CD4-positive, CD25-positive, alpha-beta regulatory T cell (primary cell): ENCODE data around the gene PPP1R12C. TPM values are rescaled to one million over a fixed set of nuclear protein-coding genes. Genes with fewer than 3 reads are reported as not detected.

Source experiments
- ATAC-seq, 2 donors: fragments of 150-1000 bp; cut with Tn5 transposase; one replicate each; pipeline ENCODE4 v1.10.0; 2021; ENCODE audit warnings: low read depth in 2 of 2, moderate number of reproducible peaks in 2 of 2, moderate library complexity in 1 of 2
- DNase-seq, 3 donors: peaks; one replicate each; pipeline versions ENCODE4 v3.0.0 to v3.0.0-alpha.2; 2012 to 2022; ENCODE audit warnings: mixed read lengths in 1 of 3
- H3K27ac ChIP-seq: one replicate; pipeline ENCODE4 v1.7.0; 2013; ENCODE audit warnings: mild to moderate bottlenecking, low read length; ENCODE audit not compliant: insufficient read depth, poor library complexity, severe bottlenecking
- H3K27me3 ChIP-seq: one replicate; pipeline ENCODE4 v1.7.0; 2013; ENCODE audit warnings: low read length; ENCODE audit not compliant: control insufficient read depth, insufficient read depth
- H3K36me3 ChIP-seq: one replicate; pipeline ENCODE4 v1.7.0; 2013; ENCODE audit warnings: mild to moderate bottlenecking, low read length, moderate library complexity; ENCODE audit not compliant: control insufficient read depth, insufficient read depth
- H3K4me1 ChIP-seq: 2 replicates; pipeline ENCODE4 v1.7.0; 2013; ENCODE audit warnings: mild to moderate bottlenecking, low read length; ENCODE audit not compliant: insufficient read depth, control insufficient read depth, poor library complexity, severe bottlenecking
- H3K4me3 ChIP-seq: one replicate; pipeline ENCODE4 v1.7.0; 2013; ENCODE audit warnings: low read depth, mild to moderate bottlenecking, low read length, moderate library complexity
- H3K9me3 ChIP-seq, 2 experiments: 1 replicate in 1 of 2; 2 replicates in 1 of 2; pipeline ENCODE4 v1.7.0; 2013; ENCODE audit warnings: low read length in 2 of 2, mild to moderate bottlenecking in 1 of 2, moderate library complexity in 1 of 2; ENCODE audit not compliant: control insufficient read depth in 2 of 2
- H3K27ac Mint-ChIP-seq, 3 donors: one replicate each; pipeline ENCODE4 v1.8.0; 2020 to 2022; ENCODE audit warnings: mild to moderate bottlenecking in 3 of 3, mixed read lengths in 3 of 3, moderate library complexity in 2 of 3
- H3K27me3 Mint-ChIP-seq: one replicate; pipeline ENCODE4 v1.8.0; 2022; ENCODE audit warnings: mild to moderate bottlenecking, mixed read lengths
- H3K36me3 Mint-ChIP-seq: one replicate; pipeline ENCODE4 v1.8.0; 2020; ENCODE audit warnings: mixed read lengths
- H3K4me1 Mint-ChIP-seq, 4 donors: one replicate each; pipeline ENCODE4 v1.8.0; 2020 to 2022; ENCODE audit warnings: mixed read lengths in 4 of 4, mild to moderate bottlenecking in 1 of 4
- H3K4me3 Mint-ChIP-seq, 4 donors: one replicate each; pipeline ENCODE4 v1.8.0; 2020 to 2022; ENCODE audit warnings: mild to moderate bottlenecking in 4 of 4, mixed read lengths in 4 of 4, moderate library complexity in 3 of 4
- H3K9me3 Mint-ChIP-seq, 7 donors: one replicate each; pipeline ENCODE4 v1.8.0; 2020 to 2022; ENCODE audit warnings: mixed read lengths in 7 of 7, mild to moderate bottlenecking in 3 of 7, moderate library complexity in 2 of 7
- polyA plus RNA-seq, 4 donors: library from polyadenylated mRNA; unstranded; fragments of 300-500 nt; fragmentation: Illumina TruSeq; gene quantifications; one replicate each; pipeline ENCODE4 v1.2.3, GENCODE V29; 2021
- total RNA-seq: library from RNA; stranded (reverse); gene quantifications from one replicate; pipeline ENCODE4 v1.2.3, GENCODE V29; 2022

Gene PPP1R12C
- total and polyA plus RNA-seq, 5 donors from 2014 or later: 2.2 to 191 (median 3.8) TPM

DNA sequence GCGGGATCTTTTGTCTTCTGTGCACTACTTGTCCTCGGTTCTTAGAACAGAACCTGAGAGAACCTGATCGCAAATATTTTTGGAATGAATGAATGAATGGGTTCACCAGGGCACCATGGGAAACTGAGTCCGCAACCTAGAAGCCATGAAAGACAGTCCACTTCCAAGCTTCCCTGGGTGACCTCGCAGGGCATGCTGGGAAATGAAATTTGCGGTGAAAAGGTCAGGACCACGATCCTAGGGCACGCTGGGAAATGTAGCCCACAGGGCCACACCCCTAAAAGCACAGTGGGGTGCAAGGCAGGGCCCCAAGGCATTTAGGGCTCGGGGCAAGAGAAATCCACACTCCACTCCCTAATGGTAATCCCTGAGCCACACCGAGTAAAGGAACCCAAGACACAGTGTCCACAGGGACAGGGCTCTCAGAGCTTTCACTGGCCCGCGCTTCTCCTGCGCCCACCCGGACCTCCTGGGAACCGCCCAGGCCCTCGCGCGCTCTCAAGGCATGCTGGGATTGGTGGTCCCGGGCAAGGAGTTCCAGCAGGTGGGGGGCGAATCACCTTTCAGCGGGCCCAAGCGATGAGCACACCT lies 1.1 kb upstream of the PPP1R12C start:
- DNase-seq (peak in 1 of 3 donors; percentile 29), ATAC-seq (no peak)
- peaks cover 3% of the 10 kb centered on the region for H3K27me3 ChIP-seq
- peaks cover 16% of the 10 kb centered on the region for H3K27me3 Mint-ChIP-seq
- peaks cover 9 to 45% (median 26%) of the 10 kb centered on the region in 4 donors for H3K4me1 Mint-ChIP-seq
- peaks cover 37% of the 10 kb centered on the region for H3K4me1 ChIP-seq
- H3K27ac Mint-ChIP-seq: peak overlapping the region; percentile 66 to 95 (median 93)
- H3K36me3 ChIP-seq: no peaks in the 10 kb centered on the region
- H3K4me3 Mint-ChIP-seq: peak overlapping the region; percentile 91 to 99 (median 98)
- H3K36me3 Mint-ChIP-seq: no peaks in the 10 kb centered on the region
- H3K9me3 Mint-ChIP-seq: peaks cover 0 to 1% (median 0%) of the 10 kb centered on the region in 7 donors
- no peaks in the 10 kb centered on the region for H3K9me3 ChIP-seq
- no peak overlapping the region for H3K27ac ChIP-seq
- H3K4me3 ChIP-seq: peak overlapping the region; percentile 80

DNA sequence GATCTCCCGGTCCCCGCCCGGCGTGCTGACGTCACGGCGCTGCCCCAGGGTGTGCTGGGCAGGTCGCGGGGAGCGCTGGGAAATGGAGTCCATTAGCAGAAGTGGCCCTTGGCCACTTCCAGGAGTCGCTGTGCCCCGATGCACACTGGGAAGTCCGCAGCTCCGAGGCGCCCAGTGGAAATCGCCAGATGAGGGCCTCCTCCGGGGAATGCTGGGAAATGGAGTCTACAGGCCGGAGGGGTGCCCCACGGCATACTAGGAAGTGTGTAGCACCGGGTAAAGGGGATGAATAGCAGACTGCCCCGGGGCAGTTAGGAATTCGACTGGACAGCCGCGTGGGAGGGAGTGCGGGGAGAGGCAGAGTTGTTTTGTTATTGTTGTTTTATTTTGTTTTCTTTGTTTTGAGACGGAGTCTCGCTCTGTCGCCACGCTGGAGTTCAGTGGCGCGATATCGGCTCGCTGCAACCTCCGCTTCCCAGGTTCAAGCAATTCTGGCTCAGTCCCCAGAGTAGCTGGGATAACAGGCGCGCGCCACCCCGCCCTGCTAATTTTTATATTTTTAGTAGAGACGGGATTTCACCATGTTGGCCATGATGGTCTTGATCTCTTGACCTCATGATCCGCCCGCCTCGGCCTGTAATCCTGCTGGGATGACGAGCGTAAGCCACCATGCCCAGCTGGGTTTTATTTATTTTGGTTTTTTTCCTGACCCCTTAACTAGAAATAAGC lies 390 bp upstream of the PPP1R12C start:
- peaks cover 37% of the 10 kb centered on the region for H3K4me1 ChIP-seq
- Mint-ChIP-seq H3K4me3 (peak overlapping the region; percentile 91 to 99 (median 98)), H3K27ac (peak overlapping the region; percentile 85 to 95 (median 93)), H3K27me3 (peaks cover 10% of the 10 kb centered on the region), H3K9me3 (peaks cover 0 to 1% (median 0%) of the 10 kb centered on the region in 7 donors), H3K36me3 (no peaks in the 10 kb centered on the region), H3K4me1 (peaks cover 9 to 47% (median 26%) of the 10 kb centered on the region in 4 donors)
- no peaks in the 10 kb centered on the region for H3K9me3 ChIP-seq
- peak; percentile 98 for ATAC-seq
- H3K27ac ChIP-seq: peak overlapping the region; percentile 67
- no peaks in the 10 kb centered on the region for H3K36me3 ChIP-seq
- H3K4me3 ChIP-seq: peak overlapping the region; percentile 80
- peaks cover 3% of the 10 kb centered on the region for H3K27me3 ChIP-seq
- DNase-seq: peak; percentile 94 to 99 (median 96)

DNA sequence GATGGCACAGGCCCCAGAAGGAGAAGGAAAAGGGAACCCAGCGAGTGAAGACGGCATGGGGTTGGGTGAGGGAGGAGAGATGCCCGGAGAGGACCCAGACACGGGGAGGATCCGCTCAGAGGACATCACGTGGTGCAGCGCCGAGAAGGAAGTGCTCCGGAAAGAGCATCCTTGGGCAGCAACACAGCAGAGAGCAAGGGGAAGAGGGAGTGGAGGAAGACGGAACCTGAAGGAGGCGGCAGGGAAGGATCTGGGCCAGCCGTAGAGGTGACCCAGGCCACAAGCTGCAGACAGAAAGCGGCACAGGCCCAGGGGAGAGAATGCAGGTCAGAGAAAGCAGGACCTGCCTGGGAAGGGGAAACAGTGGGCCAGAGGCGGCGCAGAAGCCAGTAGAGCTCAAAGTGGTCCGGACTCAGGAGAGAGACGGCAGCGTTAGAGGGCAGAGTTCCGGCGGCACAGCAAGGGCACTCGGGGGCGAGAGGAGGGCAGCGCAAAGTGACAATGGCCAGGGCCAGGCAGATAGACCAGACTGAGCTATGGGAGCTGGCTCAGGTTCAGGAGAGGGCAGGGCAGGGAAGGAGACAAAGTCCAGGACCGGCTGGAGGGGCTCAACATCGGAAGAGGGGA lies 1.1 kb downstream of the PPP1R12C start:
- DNase-seq (peak; percentile 41 to 73 (median 41)), ATAC-seq (no peak)
- no peaks in the 10 kb centered on the region for H3K27me3 ChIP-seq
- H3K4me1 Mint-ChIP-seq: peaks cover 9 to 48% (median 26%) of the 10 kb centered on the region in 4 donors
- H3K27me3 Mint-ChIP-seq: peaks cover 10% of the 10 kb centered on the region
- no peaks in the 10 kb centered on the region for H3K9me3 ChIP-seq
- H3K27ac ChIP-seq: peak overlapping the region; percentile 71
- peak overlapping the region; percentile 76 for H3K4me3 ChIP-seq
- peak overlapping the region; percentile 96 to 100 (median 98) for H3K4me3 Mint-ChIP-seq
- H3K27ac Mint-ChIP-seq: peak overlapping the region; percentile 98 to 99 (median 99)
- peaks cover 10% of the 10 kb centered on the region for H3K36me3 ChIP-seq
- H3K36me3 Mint-ChIP-seq: peaks cover 2% of the 10 kb centered on the region
- peaks cover 37% of the 10 kb centered on the region for H3K4me1 ChIP-seq
- H3K9me3 Mint-ChIP-seq: peaks cover 0 to 1% (median 0%) of the 10 kb centered on the region in 7 donors

GRCh38 chr19:55115446-55116065 lies 1.9 kb downstream of the PPP1R12C start:
- H3K36me3 ChIP-seq: peaks cover 10% of the 10 kb centered on the region
- Mint-ChIP-seq H3K36me3 (peaks cover 8% of the 10 kb centered on the region), H3K9me3 (peaks cover 0 to 1% (median 0%) of the 10 kb centered on the region in 7 donors), H3K27ac (peak overlapping the region; percentile 98 to 99 (median 99)), H3K4me3 (peak overlapping the region; percentile 96 to 100 (median 98)), H3K27me3 (peaks cover 10% of the 10 kb centered on the region), H3K4me1 (peaks cover 8 to 51% (median 28%) of the 10 kb centered on the region in 4 donors)
- H3K4me1 ChIP-seq: peaks cover 37% of the 10 kb centered on the region
- ATAC-seq (no peak), DNase-seq (no peak)
- no peaks in the 10 kb centered on the region for H3K9me3 ChIP-seq
- peak overlapping the region; percentile 39 for H3K27ac ChIP-seq
- no peaks in the 10 kb centered on the region for H3K27me3 ChIP-seq
- peak overlapping the region; percentile 76 for H3K4me3 ChIP-seq

DNA sequence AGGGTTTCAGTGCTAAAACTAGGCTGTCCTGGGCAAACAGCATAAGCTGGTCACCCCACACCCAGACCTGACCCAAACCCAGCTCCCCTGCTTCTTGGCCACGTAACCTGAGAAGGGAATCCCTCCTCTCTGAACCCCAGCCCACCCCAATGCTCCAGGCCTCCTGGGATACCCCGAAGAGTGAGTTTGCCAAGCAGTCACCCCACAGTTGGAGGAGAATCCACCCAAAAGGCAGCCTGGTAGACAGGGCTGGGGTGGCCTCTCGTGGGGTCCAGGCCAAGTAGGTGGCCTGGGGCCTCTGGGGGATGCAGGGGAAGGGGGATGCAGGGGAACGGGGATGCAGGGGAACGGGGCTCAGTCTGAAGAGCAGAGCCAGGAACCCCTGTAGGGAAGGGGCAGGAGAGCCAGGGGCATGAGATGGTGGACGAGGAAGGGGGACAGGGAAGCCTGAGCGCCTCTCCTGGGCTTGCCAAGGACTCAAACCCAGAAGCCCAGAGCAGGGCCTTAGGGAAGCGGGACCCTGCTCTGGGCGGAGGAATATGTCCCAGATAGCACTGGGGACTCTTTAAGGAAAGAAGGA lies 2.8 kb downstream of the PPP1R12C start:
- Histone ChIP-seq H3K9me3 (no peaks in the 10 kb centered on the region), H3K36me3 (peaks cover 17% of the 10 kb centered on the region), H3K4me3 (no peak overlapping the region), H3K27me3 (no peaks in the 10 kb centered on the region), H3K27ac (no peak overlapping the region), H3K4me1 (peaks cover 37% of the 10 kb centered on the region)
- peaks cover 5 to 49% (median 29%) of the 10 kb centered on the region in 4 donors for H3K4me1 Mint-ChIP-seq
- peaks cover 0 to 1% (median 0%) of the 10 kb centered on the region in 7 donors for H3K9me3 Mint-ChIP-seq
- H3K36me3 Mint-ChIP-seq: peaks cover 8% of the 10 kb centered on the region
- peaks cover 10% of the 10 kb centered on the region for H3K27me3 Mint-ChIP-seq
- H3K4me3 Mint-ChIP-seq: peak overlapping the region; percentile 51 to 100 (median 80)
- no peak for ATAC-seq
- peak overlapping the region in 1 of 3 donors; percentile 98 for H3K27ac Mint-ChIP-seq
- DNase-seq: no peak

GRCh38 chr19:55113570-55114039 lies 3.8 kb downstream of the PPP1R12C start:
- Mint-ChIP-seq H3K36me3 (peaks cover 17% of the 10 kb centered on the region), H3K4me3 (peak overlapping the region in 1 of 4 donors; percentile 19), H3K27me3 (peaks cover 10% of the 10 kb centered on the region), H3K4me1 (peaks cover 0 to 42% (median 23%) of the 10 kb centered on the region in 4 donors), H3K9me3 (no peaks in the 10 kb centered on the region), H3K27ac (no peak overlapping the region)
- Histone ChIP-seq H3K4me3 (no peak overlapping the region), H3K27me3 (no peaks in the 10 kb centered on the region), H3K36me3 (peaks cover 25% of the 10 kb centered on the region), H3K4me1 (peaks cover 37% of the 10 kb centered on the region), H3K27ac (no peak overlapping the region), H3K9me3 (no peaks in the 10 kb centered on the region)
- ATAC-seq (no peak), DNase-seq (no peak)
